ENCODE measurements around the gene PDIA4. TPM values are rescaled to one million over a fixed set of nuclear protein-coding genes. Genes with fewer than 3 reads are reported as not detected.
A peak's percentile ranks its signal among the peaks of the same experiment; 100 is the strongest.

PDIA4 gene
- total RNA-seq, 1 donor from 2014 or later, result 142 TPM

DNA sequence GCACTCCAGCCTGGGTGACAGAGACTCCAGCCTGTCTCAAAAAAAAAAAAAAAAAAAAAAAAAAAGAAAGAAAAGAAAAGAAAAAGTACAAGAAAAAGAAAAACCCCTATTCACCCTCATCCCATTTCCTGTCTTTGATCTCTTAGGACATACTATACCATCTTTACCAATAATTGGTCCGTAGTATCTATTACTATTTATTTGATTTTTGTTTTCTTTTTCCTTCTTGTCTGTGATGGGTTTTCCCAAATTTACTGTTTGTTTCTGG is 41.6 kb downstream of the PDIA4 start:
- Histone ChIP-seq H3K36me3 (no peaks in the 10 kb centered on the region), H3K4me1 (peaks cover 20% of the 10 kb centered on the region), H3K27ac (peak overlapping the region; percentile 98), H4K20me1 (ENCODE audit: low read depth) (no peaks in the 10 kb centered on the region), H3K79me2 (ENCODE audit: low read depth) (no peaks in the 10 kb centered on the region), H3K27me3 (peaks cover 15% of the 10 kb centered on the region), H3K4me3 (peak overlapping the region; percentile 76), H3K4me2 (peak overlapping the region; percentile 78), H3F3A (ENCODE audit: low read depth) (peaks cover 54% of the 10 kb centered on the region), H2AFZ (replicated peaks) (no peak overlapping the region), H3K9me3 (ENCODE audit: low read depth) (no peaks in the 10 kb centered on the region), H3K9ac (no peak overlapping the region)
- H3K36me3 Mint-ChIP-seq, result no peaks in the 10 kb centered on the region
- peaks cover 26% of the 10 kb centered on the region for H3K4me1 Mint-ChIP-seq
- peaks cover 14% of the 10 kb centered on the region for H3K27me3 Mint-ChIP-seq (ENCODE audit: insufficient read depth, low read depth)
- DNase-seq (ENCODE audit: low spot score), result no peak
- peaks cover 9% of the 10 kb centered on the region for H3K9me3 Mint-ChIP-seq
- peak overlapping the region; percentile 94 for H3K4me3 Mint-ChIP-seq
- TF ChIP-seq EZH2phosphoT487 (IDR thresholded peaks at IDR 0.05), result no peak
- TF ChIP-seq, protein P1, sequence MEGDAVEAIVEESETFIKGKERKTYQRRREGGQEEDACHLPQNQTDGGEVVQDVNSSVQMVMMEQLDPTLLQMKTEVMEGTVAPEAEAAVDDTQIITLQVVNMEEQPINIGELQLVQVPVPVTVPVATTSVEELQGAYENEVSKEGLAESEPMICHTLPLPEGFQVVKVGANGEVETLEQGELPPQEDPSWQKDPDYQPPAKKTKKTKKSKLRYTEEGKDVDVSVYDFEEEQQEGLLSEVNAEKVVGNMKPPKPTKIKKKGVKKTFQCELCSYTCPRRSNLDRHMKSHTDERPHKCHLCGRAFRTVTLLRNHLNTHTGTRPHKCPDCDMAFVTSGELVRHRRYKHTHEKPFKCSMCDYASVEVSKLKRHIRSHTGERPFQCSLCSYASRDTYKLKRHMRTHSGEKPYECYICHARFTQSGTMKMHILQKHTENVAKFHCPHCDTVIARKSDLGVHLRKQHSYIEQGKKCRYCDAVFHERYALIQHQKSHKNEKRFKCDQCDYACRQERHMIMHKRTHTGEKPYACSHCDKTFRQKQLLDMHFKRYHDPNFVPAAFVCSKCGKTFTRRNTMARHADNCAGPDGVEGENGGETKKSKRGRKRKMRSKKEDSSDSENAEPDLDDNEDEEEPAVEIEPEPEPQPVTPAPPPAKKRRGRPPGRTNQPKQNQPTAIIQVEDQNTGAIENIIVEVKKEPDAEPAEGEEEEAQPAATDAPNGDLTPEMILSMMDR (IDR thresholded peaks at IDR 0.05), result no peak
- TF ChIP-seq EZH2 (IDR thresholded peaks at IDR 0.05), result no peak
- H3K27ac Mint-ChIP-seq, result peak overlapping the region; percentile 84

DNA sequence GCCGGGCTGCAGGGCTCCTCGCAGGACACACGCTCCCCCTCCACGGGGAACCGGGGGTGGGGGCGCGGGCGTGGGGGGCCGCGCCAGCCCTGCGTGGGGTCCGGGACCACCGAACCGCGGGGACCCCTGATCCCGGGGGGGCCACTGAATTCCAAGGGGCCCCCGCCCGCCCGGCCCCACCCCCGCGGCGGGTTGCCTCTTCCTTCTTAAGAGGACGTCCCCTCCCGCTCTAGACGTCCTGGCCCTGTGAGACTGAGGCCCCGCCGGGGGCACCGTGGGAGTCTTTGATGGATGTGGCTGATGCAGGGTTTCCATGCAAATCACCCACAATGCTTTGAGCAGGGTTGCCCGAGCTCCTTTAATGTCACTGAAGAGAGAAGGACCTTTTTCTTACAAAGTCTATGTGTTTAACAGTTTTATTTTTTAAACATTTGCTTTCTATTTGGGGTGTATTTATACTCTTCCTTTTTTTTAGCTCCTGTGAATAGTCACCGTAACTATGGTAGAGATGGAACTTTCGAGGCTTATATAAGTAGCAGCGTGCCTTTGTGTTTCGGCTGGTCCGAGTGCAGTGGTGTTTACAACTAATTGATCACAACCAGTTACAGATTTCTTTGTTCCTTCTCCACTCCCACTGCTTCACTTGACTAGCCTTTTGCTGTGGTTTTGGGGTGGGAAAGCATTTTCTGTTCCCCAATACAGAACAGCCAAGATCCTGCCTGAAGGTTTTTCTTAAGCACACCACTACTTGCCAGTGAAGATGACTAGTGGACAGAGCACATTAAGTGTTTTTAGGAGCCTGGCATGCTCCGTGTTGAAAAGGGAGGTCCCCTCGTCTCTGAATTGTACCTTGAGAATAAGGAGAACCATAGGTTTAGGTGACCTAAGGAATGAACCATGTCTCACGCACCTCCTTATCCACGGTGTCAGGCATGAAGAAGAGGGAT is 44.8 kb downstream of the PDIA4 start:
- DNase-seq (ENCODE audit: low spot score), result peak; percentile 96
- no peaks in the 10 kb centered on the region for H3K9me3 ChIP-seq (ENCODE audit: low read depth)
- peaks cover 56% of the 10 kb centered on the region for H3F3A ChIP-seq (ENCODE audit: low read depth)
- no peaks in the 10 kb centered on the region for H3K36me3 ChIP-seq
- peak overlapping the region; percentile 91 for H3K4me2 ChIP-seq
- H3K27ac Mint-ChIP-seq, result peak overlapping the region; percentile 100
- no peaks in the 10 kb centered on the region for H4K20me1 ChIP-seq (ENCODE audit: low read depth)
- no peak for TF ChIP-seq EZH2phosphoT487 (IDR thresholded peaks at IDR 0.05)
- no peak for TF ChIP-seq EZH2 (IDR thresholded peaks at IDR 0.05)
- TF ChIP-seq, protein P1 (IDR thresholded peaks at IDR 0.05), result no peak
- H3K9ac ChIP-seq, result peak overlapping the region; percentile 88
- no peaks in the 10 kb centered on the region for H3K79me2 ChIP-seq (ENCODE audit: low read depth)
- peak overlapping the region; percentile 93 for H3K27ac ChIP-seq
- H3K4me1 ChIP-seq, result peaks cover 14% of the 10 kb centered on the region
- peaks cover 19% of the 10 kb centered on the region for H3K4me1 Mint-ChIP-seq
- peak overlapping the region; percentile 100 for H3K4me3 Mint-ChIP-seq
- H3K27me3 ChIP-seq, result peaks cover 15% of the 10 kb centered on the region
- peaks cover 17% of the 10 kb centered on the region for H3K27me3 Mint-ChIP-seq (ENCODE audit: insufficient read depth, low read depth)
- H3K9me3 Mint-ChIP-seq, result peaks cover 8% of the 10 kb centered on the region
- H2AFZ ChIP-seq (replicated peaks), result peak overlapping the region; percentile 99
- no peaks in the 10 kb centered on the region for H3K36me3 Mint-ChIP-seq
- H3K4me3 ChIP-seq, result peak overlapping the region; percentile 99

DNA sequence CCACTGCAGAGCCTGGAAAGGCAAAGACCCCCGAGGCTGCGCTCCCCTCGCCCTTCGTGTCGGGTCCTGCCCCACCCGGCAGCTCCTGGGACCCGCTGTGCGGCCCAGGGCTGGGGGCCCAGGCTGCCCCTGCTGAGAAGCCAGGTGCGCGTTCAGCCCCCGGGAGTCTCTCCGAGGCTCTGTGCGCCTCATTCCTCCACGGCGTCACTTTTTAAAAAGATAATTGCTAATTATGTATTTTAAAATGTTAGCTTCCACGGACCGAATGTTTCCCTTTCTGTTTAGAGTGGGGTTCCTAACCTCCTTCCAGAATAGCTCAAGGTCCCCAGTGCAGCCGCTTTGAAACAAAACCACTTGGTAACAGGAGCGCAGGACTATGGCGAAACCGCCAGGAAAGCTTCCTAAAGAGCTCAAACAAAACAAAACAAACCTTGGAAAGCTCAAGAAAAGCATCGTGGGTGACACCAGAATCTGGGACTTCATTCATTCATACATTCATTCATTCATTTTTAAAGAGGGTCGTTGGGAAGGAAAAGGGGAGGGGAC is 45.6 kb downstream of the PDIA4 start:
- Mint-ChIP-seq H3K4me1 (peaks cover 16% of the 10 kb centered on the region), H3K27ac (peak overlapping the region; percentile 99), H3K36me3 (no peaks in the 10 kb centered on the region), H3K4me3 (peak overlapping the region; percentile 100), H3K27me3 (ENCODE audit: insufficient read depth, low read depth) (peaks cover 15% of the 10 kb centered on the region), H3K9me3 (peaks cover 8% of the 10 kb centered on the region)
- Histone ChIP-seq H3K4me1 (peaks cover 12% of the 10 kb centered on the region), H3K9me3 (ENCODE audit: low read depth) (no peaks in the 10 kb centered on the region), H3K36me3 (no peaks in the 10 kb centered on the region), H3K79me2 (ENCODE audit: low read depth) (no peaks in the 10 kb centered on the region), H3F3A (ENCODE audit: low read depth) (peaks cover 49% of the 10 kb centered on the region), H3K4me2 (peak overlapping the region; percentile 91), H3K9ac (peak overlapping the region; percentile 31), H3K27me3 (peaks cover 15% of the 10 kb centered on the region), H3K4me3 (peak overlapping the region; percentile 99), H2AFZ (replicated peaks) (peak overlapping the region; percentile 99), H3K27ac (peak overlapping the region; percentile 93), H4K20me1 (ENCODE audit: low read depth) (no peaks in the 10 kb centered on the region)
- peak; percentile 69 for DNase-seq (ENCODE audit: low spot score)
- TF ChIP-seq, protein P1 (IDR thresholded peaks at IDR 0.05), result no peak
- TF ChIP-seq EZH2phosphoT487 (IDR thresholded peaks at IDR 0.05), result no peak
- TF ChIP-seq EZH2 (IDR thresholded peaks at IDR 0.05), result no peak

Measured in neural progenitor cell (in vitro differentiated cells).